DND-41 (cell line): Measurements from ENCODE around the gene NAA60.

Experiments used
- CTCF ChIP-seq: IDR thresholded peaks from 2 replicates; pipeline ENCODE4 v1.5.1; 2012; ENCODE audit warnings: borderline replicate concordance, low read length, moderate library complexity, mild to moderate bottlenecking; ENCODE audit not compliant: poor library complexity, severe bottlenecking; ENCODE audit errors: extremely low read depth
- EZH2 ChIP-seq: IDR thresholded peaks from 3 replicates; pipeline ENCODE4 v1.6.1; 2012; ENCODE audit warnings: borderline replicate concordance, low read depth, mild to moderate bottlenecking, moderate library complexity, low read length, inconsistent platforms; ENCODE audit not compliant: severe bottlenecking

DNA sequence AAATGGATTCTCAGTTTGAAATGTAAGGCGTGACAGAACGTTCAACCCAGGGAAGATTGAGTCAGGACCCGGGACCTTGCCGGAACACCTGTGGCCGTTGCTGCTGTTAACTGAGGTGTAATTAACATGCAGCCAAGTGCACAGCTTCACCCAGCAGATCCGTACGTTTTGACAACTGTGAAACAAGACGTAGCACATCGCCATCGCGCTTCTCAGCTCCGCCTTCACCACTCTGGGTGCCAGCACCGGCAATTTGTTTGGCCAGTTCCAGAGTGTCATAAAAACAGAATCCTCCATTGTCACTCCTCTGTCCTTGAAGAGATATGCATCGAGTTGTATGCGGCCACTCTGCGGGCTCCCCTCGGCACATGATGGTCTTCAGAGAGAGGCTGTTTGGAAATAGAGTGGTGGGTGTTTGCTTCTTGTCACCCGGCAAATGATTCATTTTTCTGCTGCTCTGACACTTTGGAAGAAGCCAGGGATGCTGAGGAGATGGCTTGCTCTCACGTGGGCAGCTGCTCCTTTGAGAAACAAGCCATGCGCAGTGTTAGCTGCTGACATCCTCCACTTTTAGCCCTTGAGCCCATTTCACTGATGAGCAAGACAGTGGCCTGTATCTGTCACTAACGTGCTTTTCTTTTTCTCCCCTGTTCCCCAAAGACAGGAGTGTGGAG lies 22.6 kb downstream of the NAA60 start:
- TF ChIP-seq CTCF (no peak), EZH2 (no peak)
